ENCODE results near the gene BMP8A.
"Not testable (repeated sequence)": the region's sequence is repeated elsewhere in the genome, so short reads cannot be mapped to it uniquely, and the experiment has no call there.

Gene BMP8A, protein sequence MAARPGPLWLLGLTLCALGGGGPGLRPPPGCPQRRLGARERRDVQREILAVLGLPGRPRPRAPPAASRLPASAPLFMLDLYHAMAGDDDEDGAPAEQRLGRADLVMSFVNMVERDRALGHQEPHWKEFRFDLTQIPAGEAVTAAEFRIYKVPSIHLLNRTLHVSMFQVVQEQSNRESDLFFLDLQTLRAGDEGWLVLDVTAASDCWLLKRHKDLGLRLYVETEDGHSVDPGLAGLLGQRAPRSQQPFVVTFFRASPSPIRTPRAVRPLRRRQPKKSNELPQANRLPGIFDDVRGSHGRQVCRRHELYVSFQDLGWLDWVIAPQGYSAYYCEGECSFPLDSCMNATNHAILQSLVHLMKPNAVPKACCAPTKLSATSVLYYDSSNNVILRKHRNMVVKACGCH

DNA sequence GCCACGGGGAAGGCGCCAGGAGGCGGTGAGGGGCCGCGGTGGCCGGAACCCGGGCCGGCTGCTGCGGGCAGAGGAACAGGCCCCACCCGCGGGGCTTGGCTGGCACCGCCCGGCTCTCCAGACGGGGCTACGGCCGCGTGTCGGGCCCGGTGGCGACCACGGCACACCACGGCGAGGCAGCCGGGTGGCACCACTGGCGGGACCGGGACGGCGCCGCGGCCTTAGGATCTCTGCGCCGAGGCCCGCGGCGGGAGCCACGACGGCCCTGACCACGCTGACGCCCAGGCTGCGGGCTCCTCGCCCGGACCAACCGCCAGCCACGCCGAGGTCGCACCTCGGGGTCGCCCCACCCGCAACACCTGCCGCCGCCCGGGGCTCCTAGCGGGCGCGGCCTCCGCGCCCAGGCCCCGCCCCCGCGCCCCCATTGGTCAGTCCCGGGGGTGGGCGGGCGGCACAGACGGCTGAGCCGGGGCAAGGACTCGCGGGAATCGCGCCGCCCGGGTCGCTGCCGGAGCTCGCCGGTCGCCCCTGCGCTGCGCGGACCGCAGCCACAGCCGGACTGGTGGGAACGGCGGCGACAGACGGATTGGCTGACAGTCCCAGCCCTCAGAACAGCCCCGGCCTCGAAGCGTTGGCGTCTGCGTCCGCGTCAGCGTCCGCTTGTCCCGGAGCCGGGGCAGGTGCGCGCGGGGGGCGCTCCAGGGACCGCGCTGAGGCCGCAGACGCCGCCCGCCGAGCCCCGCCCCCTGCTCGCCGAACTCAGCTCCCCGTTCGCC is at the start of gene BMP8A:
BMP8A (plus strand) TSS at position 491 of the 776 bp plus-strand sequence. CDS start 356 bp downstream, outside the sequence.
- Mint-ChIP-seq H3K27ac (no peak within 1 kb of the TSS), H3K27me3 (ENCODE audit: low read depth) (peaks cover 31% of the 10 kb centered on the region), H3K36me3 (ENCODE audit: low read depth) (peaks cover 12% of the 10 kb centered on the region), H3K4me3 (peak within 1 kb of the TSS; percentile 56), H3K4me1 (ENCODE audit: low read depth) (peaks cover 5% of the 10 kb centered on the region), H3K9me3 (no peaks in the 10 kb centered on the region)
- peak; percentile 68 for DNase-seq (ENCODE audit: low spot score)

DNA sequence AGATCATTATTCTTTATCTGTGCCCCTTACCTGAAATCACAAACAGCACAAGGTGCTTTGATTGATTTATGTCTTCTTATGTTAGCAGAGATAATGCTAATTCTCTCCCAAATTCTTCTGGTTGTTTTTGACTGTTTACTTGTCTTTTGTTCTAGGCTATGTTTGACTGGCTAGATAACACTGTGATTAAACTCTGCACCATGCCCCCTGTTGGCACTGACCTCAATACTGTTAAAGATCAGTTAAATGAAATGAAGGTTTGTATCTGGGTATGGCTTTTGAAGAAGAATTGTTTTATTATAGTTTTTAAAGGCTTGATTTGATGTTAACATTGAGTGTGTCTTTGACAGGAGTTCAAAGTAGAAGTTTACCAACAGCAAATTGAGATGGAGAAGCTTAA is 49.6 kb upstream of the BMP8A start:
- no peaks in the 10 kb centered on the region for H3K27me3 Mint-ChIP-seq (ENCODE audit: low read depth)
- H3K27ac Mint-ChIP-seq, result no peak overlapping the region
- no peaks in the 10 kb centered on the region for H3K9me3 Mint-ChIP-seq
- DNase-seq (ENCODE audit: low spot score), result no peak
- peaks cover 49% of the 10 kb centered on the region for H3K36me3 Mint-ChIP-seq (ENCODE audit: low read depth)
- H3K4me1 Mint-ChIP-seq (ENCODE audit: low read depth), result no peaks in the 10 kb centered on the region
- no peak overlapping the region for H3K4me3 Mint-ChIP-seq

DNA sequence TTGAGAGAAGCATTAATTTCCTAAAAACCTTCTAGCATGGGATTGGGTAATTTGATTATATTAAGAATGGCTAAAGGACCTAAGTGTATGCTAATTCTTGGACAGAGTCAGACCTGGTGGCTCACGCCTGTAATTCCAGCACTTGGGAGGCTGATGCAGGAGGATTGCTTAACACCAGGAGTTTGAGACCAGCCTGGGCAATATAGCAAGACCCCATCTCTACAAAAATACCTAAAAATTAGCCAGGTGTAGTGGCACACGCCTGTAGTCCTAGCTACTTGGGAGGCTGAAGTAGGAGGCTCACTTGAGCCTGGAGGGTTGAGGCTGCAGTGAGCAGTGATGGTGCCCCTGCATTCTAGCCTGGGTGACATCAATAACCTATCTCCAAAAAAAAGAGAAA is 45.9 kb upstream of the BMP8A start:
- H3K4me1 Mint-ChIP-seq (ENCODE audit: low read depth), result no peaks in the 10 kb centered on the region
- peaks cover 60% of the 10 kb centered on the region for H3K36me3 Mint-ChIP-seq (ENCODE audit: low read depth)
- no peak overlapping the region for H3K4me3 Mint-ChIP-seq
- no peak for DNase-seq (ENCODE audit: low spot score)
- H3K27me3 Mint-ChIP-seq (ENCODE audit: low read depth), result no peaks in the 10 kb centered on the region
- no peak overlapping the region for H3K27ac Mint-ChIP-seq
- no peaks in the 10 kb centered on the region for H3K9me3 Mint-ChIP-seq

DNA sequence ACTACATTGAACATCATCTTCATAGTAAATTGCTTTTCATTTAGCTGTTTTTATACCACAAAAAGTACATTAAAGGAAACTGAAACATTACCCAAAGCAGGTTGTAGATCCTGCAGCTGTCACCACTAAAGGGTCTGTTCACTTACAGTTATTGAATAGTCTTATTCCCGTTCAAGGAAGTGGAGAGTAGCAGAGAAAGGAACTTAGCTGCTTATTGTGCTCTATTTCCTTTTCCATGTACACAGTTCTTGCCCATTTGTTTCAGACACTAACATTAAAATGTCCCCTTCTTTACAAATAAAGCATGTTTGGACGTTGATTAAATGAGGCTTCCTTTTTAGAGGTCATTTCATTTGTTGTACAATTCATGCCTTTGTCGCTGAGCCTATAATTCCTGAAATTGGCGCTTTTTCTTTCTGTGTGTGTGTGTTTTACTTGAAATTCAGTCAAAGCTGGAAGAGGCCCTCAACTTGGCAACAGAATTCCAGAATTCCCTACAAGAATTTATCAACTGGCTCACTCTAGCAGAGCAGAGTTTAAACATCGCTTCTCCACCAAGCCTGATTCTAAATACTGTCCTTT is 44.4 kb upstream of the BMP8A start:
- Mint-ChIP-seq H3K36me3 (ENCODE audit: low read depth) (peaks cover 69% of the 10 kb centered on the region), H3K4me3 (no peak overlapping the region), H3K27ac (no peak overlapping the region), H3K9me3 (no peaks in the 10 kb centered on the region), H3K4me1 (ENCODE audit: low read depth) (no peaks in the 10 kb centered on the region), H3K27me3 (ENCODE audit: low read depth) (no peaks in the 10 kb centered on the region)
- no peak for DNase-seq (ENCODE audit: low spot score)

DNA sequence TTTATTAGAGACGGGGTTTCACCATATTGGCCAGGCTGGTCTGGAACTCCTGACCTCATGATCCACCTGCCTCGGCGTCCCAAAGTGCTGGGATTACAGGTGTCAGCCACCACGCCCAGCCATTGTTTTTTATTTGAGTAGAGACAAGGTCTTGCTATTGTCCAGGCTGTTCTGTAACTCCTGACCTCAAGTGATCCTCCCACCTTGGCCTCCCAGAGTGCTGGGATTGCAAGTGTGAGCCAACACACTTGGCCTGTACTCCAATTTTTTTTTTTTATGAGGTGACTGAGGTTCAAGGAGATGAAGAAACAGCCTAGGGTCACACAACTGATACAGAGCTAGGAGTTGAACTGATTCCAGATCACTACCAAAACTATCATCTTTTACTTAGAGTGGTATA is 41.4 kb upstream of the BMP8A start:
- H3K27ac Mint-ChIP-seq; H3K4me3 Mint-ChIP-seq; H3K4me1 Mint-ChIP-seq (ENCODE audit: low read depth); DNase-seq (ENCODE audit: low spot score); H3K9me3 Mint-ChIP-seq; H3K27me3 Mint-ChIP-seq (ENCODE audit: low read depth): not testable (repeated sequence)
- H3K36me3 Mint-ChIP-seq (ENCODE audit: low read depth), result peaks cover 70% of the 10 kb centered on the region

DNA sequence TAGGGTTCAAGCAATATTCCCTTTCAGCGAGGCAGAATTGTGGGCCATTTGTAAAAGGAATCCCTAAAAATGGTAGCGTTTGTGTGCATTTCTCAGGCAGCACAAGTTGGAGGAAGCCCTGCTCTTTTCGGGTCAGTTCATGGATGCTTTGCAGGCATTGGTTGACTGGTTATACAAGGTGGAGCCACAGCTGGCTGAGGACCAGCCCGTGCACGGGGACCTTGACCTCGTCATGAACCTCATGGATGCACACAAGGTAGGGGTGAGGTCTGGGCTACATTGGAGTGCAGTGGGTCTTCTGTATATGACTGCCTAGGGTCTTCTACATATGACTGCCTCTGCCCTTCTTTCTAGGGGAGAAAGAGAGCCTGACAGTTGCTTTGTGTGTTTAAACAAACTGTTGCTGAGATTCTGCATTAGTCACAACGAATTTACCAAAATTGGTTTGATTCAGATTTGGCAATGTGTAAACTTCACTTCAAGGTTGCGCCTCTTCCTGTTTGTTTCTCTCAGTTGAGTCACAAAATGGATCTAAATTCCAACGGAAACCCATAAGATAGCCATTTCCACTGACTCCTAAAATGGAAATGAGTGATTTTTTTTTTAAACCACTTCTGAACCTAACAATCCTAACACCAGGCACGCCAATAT is 40.4 kb upstream of the BMP8A start:
- Mint-ChIP-seq H3K27me3 (ENCODE audit: low read depth) (no peaks in the 10 kb centered on the region), H3K4me1 (ENCODE audit: low read depth) (no peaks in the 10 kb centered on the region), H3K36me3 (ENCODE audit: low read depth) (peaks cover 73% of the 10 kb centered on the region), H3K9me3 (no peaks in the 10 kb centered on the region), H3K27ac (no peak overlapping the region), H3K4me3 (no peak overlapping the region)
- DNase-seq (ENCODE audit: low spot score), result no peak

DNA sequence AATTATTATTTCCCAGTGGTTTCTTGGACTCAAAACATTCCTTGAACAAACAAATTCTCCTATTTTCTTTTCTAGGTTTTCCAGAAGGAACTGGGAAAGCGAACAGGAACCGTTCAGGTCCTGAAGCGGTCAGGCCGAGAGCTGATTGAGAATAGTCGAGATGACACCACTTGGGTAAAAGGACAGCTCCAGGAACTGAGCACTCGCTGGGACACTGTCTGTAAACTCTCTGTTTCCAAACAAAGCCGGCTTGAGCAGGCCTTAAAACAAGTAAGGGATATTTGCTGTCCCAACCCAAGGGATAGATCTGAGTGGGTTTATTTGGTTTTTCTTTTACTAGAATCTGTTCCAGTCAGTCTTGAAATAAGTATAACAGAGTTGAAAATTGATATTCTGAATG is 39.4 kb upstream of the BMP8A start:
- H3K9me3 Mint-ChIP-seq, result no peaks in the 10 kb centered on the region
- H3K4me3 Mint-ChIP-seq, result no peak overlapping the region
- H3K27ac Mint-ChIP-seq, result no peak overlapping the region
- no peak for DNase-seq (ENCODE audit: low spot score)
- peaks cover 77% of the 10 kb centered on the region for H3K36me3 Mint-ChIP-seq (ENCODE audit: low read depth)
- H3K4me1 Mint-ChIP-seq (ENCODE audit: low read depth), result peaks cover 2% of the 10 kb centered on the region
- H3K27me3 Mint-ChIP-seq (ENCODE audit: low read depth), result no peaks in the 10 kb centered on the region

DNA sequence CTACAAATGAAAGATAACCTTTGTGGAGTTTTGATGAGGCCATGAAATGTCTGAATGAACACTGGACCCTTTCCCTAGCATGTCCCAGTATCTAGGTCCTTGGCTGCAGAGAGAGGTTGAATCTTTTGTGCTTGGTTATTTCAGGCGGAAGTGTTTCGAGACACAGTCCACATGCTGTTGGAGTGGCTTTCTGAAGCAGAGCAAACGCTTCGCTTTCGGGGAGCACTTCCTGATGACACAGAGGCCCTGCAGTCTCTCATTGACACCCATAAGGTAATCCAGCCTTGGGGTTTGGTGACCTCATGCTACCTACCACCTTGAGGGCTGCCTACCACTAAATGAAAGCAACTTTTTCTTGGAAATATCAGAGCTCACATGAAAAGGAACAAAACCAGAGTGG is 38.9 kb upstream of the BMP8A start:
- Mint-ChIP-seq H3K27me3 (ENCODE audit: low read depth) (no peaks in the 10 kb centered on the region), H3K4me3 (no peak overlapping the region), H3K36me3 (ENCODE audit: low read depth) (peaks cover 77% of the 10 kb centered on the region), H3K4me1 (ENCODE audit: low read depth) (peaks cover 2% of the 10 kb centered on the region), H3K27ac (no peak overlapping the region), H3K9me3 (no peaks in the 10 kb centered on the region)
- no peak for DNase-seq (ENCODE audit: low spot score)

DNA sequence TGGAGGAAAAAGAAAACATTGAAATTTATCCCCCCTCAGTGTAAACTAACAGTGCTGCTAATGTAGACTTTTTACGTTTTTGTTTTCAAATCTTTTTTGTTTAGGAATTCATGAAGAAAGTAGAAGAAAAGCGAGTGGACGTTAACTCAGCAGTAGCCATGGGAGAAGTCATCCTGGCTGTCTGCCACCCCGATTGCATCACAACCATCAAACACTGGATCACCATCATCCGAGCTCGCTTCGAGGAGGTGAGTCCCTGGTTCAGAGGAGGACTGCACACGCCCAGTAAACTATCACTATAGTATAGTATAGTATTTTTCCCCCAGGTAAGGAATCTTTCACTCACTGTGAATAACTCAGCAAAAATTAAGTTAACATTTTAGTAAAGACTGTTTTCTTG is 37.8 kb upstream of the BMP8A start:
- Mint-ChIP-seq H3K27ac (no peak overlapping the region), H3K9me3 (no peaks in the 10 kb centered on the region), H3K36me3 (ENCODE audit: low read depth) (peaks cover 77% of the 10 kb centered on the region), H3K4me3 (no peak overlapping the region), H3K4me1 (ENCODE audit: low read depth) (peaks cover 2% of the 10 kb centered on the region), H3K27me3 (ENCODE audit: low read depth) (no peaks in the 10 kb centered on the region)
- no peak for DNase-seq (ENCODE audit: low spot score)

DNA sequence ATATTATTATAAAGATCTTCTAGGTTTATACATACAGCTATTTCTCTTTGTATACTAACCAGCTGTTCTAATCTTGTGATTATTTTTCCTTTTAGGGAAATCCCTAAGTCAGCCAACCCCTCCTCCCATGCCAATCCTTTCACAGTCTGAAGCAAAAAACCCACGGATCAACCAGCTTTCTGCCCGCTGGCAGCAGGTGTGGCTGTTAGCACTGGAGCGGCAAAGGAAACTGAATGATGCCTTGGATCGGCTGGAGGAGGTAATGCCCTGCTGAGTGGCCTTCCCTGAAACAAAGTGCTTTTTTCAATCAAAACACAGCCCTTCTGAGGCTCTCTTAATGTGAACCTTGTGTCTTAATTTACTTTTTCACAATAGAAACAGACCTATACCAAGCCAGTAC is 32.4 kb upstream of the BMP8A start:
- DNase-seq (ENCODE audit: low spot score), result no peak
- no peaks in the 10 kb centered on the region for H3K27me3 Mint-ChIP-seq (ENCODE audit: low read depth)
- H3K36me3 Mint-ChIP-seq (ENCODE audit: low read depth), result peaks cover 88% of the 10 kb centered on the region
- peaks cover 2% of the 10 kb centered on the region for H3K4me1 Mint-ChIP-seq (ENCODE audit: low read depth)
- H3K27ac Mint-ChIP-seq, result no peak overlapping the region
- no peak overlapping the region for H3K4me3 Mint-ChIP-seq
- H3K9me3 Mint-ChIP-seq, result no peaks in the 10 kb centered on the region

DNA sequence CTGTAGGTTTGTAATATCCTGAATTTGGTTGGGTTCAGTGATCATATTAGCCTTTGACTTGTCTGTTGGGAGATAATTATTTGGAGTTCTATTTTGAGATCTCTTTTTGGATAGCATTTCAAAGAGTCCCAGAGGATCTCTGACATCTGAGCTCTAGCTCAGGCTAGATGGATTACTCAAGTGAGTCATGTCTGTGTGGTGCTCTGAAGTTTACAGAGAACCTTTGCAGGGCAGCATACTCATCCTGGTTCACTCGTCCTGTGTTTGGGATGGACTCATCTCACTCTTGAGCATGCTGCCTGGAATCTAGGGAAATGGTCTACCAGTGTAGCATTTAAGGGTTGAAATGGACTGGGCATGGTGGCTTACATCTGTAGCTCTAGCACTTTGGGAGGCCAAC is 29.4 kb upstream of the BMP8A start:
- no peaks in the 10 kb centered on the region for H3K27me3 Mint-ChIP-seq (ENCODE audit: low read depth)
- H3K4me3 Mint-ChIP-seq, result no peak overlapping the region
- no peak overlapping the region for H3K27ac Mint-ChIP-seq
- H3K9me3 Mint-ChIP-seq, result no peaks in the 10 kb centered on the region
- no peaks in the 10 kb centered on the region for H3K4me1 Mint-ChIP-seq (ENCODE audit: low read depth)
- DNase-seq (ENCODE audit: low spot score), result no peak
- peaks cover 84% of the 10 kb centered on the region for H3K36me3 Mint-ChIP-seq (ENCODE audit: low read depth)

DNA sequence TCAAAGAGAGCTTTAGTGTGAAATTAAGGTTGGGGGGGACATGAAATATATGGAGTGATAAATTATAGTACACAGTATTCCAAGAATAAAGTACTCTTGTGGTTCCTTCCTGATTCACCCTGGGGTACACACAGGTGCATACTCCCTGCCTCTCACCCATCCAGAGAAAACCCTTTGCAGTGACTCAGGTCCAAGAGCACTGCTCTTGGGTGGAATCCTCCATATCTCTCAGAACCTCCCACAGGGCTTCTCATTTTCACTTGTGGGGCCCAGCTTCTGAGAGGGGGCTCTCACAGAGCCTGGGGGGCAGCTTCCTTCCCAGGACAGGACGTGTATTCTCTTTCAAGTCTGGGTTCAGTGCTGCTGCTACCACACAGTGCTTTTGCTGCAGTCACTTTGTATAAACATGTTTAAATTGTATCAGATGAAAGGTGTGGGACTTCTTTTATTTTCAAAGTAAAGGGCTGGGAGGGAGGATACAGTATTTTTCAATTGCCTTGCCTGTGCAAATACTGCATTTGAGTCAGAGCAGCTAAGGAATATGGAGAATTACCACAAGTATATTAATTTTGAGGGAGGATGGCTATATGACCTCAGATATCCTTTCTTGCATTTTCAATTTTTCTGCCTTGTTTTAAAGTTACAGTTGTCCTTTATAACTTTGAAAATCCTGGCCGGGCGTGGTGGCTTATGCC is 24.9 kb upstream of the BMP8A start:
- no peak overlapping the region for H3K4me3 Mint-ChIP-seq

DNA sequence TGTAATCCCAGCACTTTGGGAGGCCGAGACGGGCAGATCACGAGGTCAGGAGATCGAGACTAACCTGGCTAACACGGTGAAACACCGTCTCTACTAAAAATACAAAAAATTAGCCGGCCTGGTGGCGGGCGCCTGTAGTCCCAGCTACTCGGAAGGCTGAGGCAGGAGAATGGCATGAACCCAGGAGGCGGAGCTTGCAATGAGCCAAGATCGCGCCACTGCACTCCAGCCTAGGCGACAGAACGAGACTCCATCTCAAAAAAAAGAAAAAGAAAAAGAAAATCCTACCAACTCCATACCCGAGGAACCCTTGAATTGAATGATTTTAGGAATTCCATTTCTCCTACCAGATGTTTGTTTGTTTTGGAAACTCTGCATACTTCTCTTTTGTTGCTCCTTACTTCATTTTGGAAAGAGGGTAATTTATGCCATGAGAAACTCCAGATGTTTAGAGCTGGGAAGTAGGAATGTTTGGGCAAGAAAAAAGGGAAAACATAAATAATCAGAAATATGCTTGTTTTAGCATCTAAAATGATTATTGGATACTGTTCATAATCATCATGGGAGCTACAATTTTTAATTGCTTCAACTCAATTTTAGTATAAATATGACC is 24.2 kb upstream of the BMP8A start:
- not testable (repeated sequence) for H3K27me3 Mint-ChIP-seq (ENCODE audit: low read depth); H3K27ac Mint-ChIP-seq; DNase-seq (ENCODE audit: low spot score); H3K9me3 Mint-ChIP-seq; H3K4me1 Mint-ChIP-seq (ENCODE audit: low read depth); H3K4me3 Mint-ChIP-seq
- H3K36me3 Mint-ChIP-seq (ENCODE audit: low read depth), result peaks cover 59% of the 10 kb centered on the region

More for the DNA sequence above, 24.9 kb upstream of the BMP8A start:
- H3K36me3 Mint-ChIP-seq (ENCODE audit: low read depth), result peaks cover 62% of the 10 kb centered on the region
- no peaks in the 10 kb centered on the region for H3K27me3 Mint-ChIP-seq (ENCODE audit: low read depth)
- H3K9me3 Mint-ChIP-seq, result no peaks in the 10 kb centered on the region
- DNase-seq (ENCODE audit: low spot score), result no peak
- H3K4me1 Mint-ChIP-seq (ENCODE audit: low read depth), result no peaks in the 10 kb centered on the region
- peak overlapping the region; percentile 13 for H3K27ac Mint-ChIP-seq

Data from T-helper 2 cell treated with Interferon-gamma antibody and Interleukin-4, amounts not matched to agents 5 μg/mL and 100 μg/mL, for 36 hours (primary cell).